HK-2 (cell line): ENCODE results near the gene RBFOX1.

Experiments
- DNase-seq: peaks from one replicate; pipeline ENCODE4 v3.0.0-alpha.2; 2018; ENCODE audit not compliant: unreplicated experiment

RBFOX1 gene

DNA sequence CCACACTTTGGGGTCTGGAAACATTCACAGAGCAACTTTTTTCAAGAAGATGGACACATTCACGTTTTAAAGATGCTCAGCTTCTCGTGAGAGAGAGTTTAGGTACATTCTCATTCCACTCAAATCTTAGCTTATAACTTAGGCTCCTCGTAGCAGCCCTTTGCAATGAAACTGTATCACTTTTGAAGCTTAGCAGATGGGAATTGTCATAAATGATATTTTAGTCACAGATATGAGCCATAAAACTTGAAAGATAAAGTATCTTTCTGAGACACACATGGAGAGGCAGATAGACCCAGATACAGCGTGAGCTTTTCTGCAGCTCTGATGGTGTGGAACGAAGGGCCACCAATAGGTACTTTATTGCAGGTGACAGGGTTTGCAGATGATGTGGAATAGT is 41.1 kb downstream of the RBFOX1 start:
- no peak for DNase-seq

DNA sequence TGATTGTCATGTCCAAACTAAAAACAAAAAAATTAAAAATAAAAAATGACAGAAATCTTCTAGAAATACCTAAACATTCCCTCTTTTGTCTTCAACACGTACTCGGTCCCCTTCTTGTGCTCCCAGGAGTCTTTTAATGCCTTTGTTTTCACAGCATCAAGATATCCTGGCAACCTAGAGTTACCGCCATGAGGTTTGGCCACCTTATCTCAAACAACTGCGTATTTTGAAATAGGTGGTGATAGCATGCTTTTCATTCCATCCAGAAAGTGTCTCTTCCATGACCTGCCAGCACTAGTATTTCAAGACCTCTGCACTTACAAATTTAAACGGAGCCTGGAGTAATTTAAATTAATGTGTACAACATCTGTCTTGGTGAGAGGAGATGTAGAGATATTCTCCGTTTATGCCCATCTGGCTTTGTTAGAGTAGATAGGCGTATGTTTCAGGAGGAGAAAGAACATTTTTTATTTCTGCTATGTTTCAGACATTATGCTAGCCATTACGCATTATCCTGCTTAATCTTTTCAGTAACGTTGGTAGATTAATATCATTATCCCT is 42.0 kb downstream of the RBFOX1 start:
- no peak for DNase-seq

DNA sequence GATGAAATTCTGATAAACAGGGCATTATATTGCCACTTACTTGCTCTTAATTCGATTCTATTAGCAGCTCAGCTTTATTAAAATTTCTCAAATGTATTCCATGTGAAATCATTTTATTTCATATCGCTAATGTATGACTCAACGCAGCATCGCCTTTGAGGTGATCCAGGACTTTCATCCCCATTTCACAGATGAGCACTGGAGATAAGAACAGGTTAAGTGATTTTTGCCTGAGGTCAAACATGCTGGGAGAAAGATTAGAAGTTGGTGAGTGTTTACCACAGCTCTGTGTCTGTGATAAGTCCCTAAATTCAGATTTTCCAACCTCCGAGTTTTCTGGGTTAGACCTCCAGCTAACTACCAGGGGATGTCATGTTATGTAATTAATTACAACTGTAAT is 43.6 kb downstream of the RBFOX1 start:
- DNase-seq = no peak

DNA sequence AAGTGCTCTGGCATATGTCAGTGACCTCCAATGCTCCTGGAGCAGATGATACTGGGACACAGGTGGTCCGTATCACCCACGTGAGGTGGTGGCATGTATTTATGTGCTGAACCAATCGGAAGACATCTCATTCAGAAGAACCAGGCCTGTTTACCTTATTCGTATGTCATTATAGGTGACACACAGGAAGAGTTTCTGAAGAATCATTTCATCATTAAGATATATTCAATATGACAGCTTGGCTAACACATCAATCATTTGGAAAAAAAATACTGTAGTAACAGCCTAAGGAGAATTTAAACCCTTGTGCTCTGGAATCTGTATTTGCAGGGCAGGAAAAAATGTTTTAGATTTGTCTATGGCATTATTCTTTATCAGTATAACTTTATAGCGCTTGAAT is 44.6 kb downstream of the RBFOX1 start:
- no peak for DNase-seq

DNA sequence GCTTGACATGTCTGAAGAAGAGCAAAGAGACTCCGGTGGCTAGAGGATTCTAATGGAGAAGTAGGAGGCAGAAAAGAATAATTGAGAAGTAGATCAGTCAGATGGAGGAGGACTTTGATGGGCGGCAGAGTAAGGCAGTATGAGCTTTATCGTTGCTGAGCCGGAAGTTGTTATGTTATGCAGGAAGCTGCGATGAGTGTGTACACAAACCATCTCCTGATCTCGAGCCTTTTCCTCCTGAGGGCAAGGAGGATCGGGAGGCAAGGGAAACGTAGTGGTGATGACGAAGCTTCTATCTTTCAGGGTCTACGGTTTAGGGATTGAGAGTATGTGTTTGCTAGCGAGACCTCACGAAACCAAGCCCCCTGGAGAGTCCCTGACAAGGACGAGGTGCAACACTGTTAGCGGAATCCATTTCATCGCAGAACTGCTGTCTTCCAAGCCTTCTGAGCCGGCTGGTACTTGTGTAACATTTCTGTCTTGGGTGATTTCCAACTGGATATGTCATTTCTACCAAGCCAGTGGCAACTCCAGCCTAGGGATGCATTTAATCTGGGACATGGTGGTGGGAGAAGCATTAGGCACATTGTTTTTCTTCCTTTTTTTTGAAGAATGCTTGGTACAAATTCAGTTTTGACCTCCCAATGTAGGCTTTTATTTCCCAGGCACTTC is 45.5 kb downstream of the RBFOX1 start:
- no peak for DNase-seq

DNA sequence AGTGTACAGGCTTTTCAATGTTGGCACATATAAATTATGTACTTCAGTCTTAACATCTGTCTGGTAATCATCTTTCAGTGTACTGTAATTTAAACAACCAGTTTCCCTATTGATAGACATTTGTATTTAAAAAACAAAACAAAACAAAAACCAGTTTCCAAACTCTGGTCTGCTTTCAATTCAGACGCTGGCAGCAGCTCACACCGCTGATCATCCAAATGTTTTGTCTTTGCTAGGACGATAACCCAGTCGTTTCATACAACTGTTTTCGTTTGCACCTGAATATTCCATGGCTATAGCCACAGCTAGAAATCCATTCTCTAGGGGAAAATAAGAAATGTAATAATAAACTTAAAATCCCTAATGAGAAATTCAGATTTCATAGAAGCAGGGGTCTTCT is 47.8 kb downstream of the RBFOX1 start:
- DNase-seq = no peak

DNA sequence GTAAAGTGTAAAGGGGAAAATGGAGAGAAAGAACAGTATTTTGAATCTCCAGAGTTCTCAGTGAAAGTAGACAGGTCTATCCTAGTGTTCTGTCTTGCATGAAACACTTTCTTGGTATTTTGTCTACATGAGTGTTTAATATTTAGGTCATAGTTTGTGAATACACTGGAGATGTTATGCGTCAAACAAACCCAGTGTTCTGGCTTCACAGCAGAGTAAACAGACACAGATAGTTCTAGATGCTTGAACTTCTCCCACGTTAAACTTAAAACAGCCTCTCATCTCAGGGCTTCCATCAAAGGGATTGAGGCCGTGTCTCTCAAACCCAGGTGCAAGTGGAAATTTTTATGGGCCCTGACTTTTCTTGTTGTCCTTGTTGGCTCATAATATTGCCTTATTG is 48.3 kb downstream of the RBFOX1 start:
- DNase-seq = no peak

DNA sequence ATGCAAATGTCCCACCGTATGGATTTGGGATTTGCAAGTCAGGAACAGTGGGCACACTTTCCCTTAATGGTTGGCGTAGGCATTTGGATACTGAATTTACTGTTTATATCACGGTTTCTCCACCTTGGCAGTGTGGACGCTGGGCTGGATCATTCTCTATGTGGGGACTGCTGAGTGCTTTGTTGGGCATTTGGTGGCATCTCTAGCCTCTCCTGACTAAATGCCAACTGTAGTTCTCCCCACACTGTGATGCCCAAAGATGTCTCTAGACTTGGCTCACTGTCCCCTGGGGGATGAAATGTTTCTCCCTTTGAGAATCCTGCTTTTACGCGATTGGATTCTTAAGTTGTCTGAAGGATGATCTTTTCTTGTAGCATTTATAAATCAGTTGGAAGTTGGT is 49.0 kb downstream of the RBFOX1 start:
- no peak for DNase-seq

DNA sequence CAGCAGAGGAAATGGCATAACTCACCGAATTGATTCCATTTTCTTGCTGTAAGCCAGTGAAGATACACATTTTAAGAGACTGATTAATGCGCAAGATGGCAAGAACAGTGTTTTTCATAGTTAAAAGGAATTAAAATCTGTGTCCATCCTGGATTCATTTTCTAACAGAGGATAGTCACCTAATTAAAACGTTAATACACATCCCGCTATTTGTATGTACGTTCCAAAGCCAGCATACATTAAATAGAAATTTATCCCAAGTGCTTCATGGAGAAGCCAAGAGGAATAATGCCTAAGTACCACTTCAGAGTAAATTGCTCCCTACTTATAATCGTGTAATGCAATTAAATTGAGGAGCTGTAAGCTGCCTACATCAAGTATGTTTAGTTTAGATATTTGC is 49.9 kb downstream of the RBFOX1 start:
- DNase-seq = no peak

DNA sequence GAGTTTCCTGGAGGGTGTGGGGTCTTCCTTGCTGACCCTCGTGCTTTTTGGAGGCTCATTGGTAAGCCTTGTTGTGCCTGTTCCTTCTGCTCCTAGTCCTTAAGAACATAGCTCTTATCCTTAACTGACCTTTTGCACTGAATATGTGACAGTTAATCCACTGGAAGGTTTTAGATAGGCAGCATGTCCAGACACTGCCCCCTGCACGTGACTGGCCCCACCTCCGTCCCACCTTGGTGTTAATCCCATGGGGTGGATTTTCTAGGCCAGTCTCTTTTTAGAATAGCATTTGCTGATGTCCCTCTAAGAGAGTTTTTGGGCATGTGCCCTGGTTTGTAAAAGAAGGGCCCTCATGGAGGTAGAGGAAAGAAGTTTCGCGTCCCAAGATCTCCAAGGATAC is 58.3 kb downstream of the RBFOX1 start:
- DNase-seq = no peak

DNA sequence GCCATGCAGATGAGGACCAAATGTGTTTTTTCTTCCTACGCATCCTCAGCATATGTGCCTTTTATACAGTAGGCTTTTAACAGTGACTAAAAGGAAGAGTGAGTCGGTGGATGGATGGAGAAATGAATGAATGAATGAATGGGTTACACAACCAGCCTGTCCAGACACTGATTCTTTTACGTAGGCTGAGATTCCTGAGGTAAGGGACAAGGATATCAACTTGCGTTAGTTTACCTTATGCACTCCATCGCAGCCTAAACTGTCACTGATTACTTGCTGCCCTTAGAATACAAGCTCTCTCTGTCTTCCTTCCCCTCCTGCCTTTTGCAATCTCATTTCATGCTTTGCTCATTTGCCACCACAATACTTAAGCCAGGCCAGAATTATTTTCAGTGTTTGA is 59.0 kb downstream of the RBFOX1 start:
- DNase-seq = no peak

DNA sequence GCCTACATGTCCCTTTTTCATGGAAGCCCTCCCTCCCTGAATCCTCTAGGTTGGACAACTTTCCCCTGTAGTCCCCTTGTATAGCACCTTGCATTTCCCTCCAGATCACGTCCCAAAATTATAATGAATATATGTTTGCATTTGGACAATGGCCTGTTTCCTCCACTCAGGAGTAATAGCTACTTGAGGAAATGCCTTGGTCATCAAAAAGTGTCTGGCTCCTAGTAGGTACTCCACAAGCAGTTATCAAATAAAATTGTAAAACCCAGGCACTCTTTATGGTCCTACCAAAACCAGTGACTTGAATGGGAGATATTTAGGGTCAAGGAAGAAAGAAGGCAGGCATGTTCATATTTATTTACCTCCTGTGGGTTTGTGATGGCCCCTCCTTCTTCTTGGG is 59.6 kb downstream of the RBFOX1 start:
- DNase-seq = no peak

DNA sequence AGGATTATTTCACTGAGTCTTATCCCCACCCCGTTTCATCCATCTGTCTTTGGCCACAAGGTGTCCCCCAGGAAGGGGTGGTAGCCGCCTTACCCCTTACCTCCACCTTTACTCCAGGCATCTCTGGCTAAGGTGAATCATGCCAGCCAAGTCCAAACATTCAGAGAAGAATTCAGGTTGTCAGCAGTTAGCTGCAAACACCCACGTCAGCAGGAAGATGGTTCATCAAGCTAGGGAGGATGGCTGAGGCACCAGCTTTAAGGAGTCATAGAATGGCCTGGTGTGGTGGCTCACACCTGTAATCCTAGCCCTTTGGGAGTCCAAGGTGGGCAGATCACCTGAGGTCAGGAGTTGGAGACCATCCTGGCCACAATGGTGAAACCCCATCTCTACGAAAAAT is 61.0 kb downstream of the RBFOX1 start:
- DNase-seq = no peak

DNA sequence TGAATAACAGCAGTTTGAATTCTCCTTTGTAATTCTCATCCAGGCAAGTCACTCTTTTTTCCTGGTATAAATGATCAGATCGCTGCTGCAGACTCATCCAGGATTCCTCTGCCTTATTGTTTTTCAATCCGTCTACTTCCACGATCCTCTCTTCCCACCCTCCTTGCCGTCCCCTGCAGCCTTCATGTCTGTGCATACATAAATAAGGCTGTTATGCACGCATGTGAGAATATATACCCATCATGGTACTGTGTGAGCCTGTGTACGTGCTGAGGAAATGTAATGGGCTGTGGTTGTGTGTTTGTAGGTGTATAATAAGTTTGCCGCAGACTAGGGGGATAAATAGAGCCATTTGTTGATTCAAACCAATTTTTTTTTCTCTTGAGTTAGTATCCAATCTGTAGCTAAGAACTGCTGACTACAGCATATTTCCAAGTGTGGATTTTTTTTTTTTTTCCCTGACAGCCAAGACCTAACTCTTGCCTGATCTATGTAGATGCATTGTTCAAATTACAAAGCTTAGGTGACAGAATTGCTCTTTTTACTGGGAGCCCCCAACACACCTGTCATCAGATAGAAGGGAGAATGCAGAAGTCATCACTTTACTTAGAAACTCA is 62.2 kb downstream of the RBFOX1 start:
- no peak for DNase-seq

DNA sequence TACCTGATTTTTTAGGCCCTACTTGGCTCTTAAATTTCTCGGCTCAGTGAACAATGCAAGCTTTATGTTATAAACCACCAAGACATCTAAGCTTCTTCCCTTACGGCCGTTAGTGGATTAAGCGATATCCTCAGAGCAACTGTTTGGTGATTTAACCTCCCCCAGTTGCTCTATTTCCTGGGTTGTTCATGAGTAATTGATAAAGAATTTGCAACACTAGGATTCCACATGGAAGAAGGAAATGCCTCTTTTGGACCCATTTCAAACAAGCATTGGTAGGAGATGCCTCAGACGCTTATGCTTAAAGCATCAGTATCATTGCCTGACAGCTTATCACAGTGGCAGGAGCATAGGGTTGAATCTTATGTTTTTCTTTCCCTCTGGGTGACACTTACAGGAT is 65.3 kb downstream of the RBFOX1 start:
- no peak for DNase-seq

DNA sequence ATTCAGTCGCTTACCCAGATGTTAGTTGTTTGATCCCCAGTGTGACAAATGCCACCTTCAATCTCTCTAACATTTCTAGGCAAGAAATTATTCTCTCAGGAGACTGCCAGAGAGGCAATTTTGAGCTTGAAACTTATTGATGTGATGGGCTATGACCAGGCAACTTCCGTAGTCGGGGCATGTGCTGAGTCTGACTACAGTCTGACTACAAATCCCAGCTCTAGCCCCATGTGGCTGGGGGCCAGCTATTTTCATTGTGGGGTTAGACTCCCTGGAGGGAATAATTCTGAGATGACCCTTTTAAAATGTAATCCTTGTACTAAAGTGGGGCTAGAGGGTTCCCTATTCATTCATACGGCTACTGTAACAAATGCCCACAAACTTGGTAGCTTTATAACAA is 65.9 kb downstream of the RBFOX1 start:
- DNase-seq = no peak

DNA sequence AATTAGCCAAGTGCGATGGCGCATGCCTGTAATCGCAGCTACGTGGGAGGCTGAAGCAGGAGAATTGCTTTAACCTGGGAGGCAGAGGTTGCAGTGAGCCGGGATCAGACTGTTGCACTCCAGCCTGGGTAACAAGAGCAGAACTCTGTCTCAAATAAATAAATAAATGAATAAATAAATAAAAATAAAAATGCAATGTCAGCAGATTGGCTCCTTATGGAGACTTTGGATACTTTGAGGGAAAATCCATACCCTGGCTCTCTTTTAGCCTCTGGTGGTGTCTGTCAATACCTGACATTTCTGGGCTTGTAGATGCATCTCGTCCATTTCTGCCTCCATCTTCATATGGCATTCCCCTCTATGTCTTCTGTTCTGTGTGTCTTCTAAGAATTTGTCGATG is 66.7 kb downstream of the RBFOX1 start:
- DNase-seq = no peak

DNA sequence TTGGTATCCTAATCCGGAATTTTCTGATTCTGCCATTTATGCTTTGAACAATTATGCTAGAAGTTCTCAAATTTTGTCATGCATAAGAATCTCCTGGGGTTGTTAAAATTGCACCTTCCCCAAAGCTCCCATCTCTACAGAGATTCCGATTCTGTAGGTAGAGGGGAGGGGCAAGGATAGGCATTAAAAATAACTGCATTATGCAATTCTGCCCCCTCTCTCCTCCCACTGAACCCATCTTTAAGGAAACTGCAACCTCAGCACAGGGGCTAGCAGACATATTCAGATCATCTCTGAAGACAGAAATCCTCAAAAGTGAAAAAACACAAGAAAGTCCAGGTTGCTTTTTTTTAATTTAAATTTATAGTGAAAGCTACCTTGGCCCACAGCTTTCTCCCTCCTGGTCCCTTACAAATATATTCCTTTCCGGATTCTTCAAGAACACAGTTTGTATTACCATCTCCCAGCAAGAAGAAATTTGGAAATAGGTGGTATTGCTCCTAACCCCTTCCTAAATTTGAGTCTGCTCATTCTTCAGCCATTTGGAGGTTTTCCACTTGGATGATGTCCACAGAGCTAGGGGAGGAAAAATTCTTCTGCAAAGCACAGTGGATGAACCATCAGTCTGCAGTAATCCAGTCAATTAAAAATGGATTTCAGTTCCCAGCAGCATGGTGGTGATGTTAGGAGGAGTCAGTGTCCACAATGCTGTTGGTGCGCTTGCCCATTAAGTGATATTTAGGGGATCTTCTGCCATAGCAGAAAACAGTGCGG is 67.7 kb downstream of the RBFOX1 start:
- DNase-seq = no peak

DNA sequence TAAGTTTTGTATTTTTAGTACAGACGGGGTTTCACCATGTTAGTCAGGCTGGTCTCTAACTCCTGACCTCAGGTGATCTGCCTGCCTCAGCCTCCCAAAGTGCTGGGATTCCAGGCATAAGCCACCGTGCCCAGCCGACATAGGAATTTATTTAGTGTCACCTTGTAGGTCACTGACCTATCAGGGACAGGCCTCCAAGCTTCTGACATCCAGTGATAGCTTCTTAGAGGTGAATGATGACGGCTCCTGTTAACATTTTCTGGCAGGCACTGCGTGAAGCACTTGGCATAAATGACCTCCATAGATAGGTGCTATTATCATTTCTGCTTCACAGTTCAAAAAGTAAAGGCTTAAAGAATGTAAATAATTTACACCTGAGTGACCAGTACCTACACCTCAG is 71.6 kb downstream of the RBFOX1 start:
- no peak for DNase-seq

DNA sequence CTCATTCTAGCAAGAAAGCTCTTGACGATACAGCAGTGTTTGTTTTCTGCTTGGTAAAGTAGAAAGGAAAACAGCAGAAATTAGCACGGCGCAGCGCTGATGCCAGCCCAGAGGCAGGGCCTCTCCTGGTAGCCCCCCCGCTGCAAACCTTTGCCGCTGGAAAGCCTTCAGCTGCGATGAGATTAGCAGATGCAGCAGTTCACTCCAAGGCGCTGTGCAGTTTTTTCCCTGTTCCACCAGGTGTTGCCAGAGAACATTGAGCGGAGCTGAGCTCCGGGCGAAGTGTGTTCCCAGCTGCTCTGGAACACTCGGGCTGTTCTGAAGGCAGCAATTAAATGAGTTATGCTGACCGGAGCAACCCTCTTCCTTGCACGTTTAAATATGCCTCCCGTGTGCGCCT is 72.5 kb downstream of the RBFOX1 start:
- DNase-seq = no peak

DNA sequence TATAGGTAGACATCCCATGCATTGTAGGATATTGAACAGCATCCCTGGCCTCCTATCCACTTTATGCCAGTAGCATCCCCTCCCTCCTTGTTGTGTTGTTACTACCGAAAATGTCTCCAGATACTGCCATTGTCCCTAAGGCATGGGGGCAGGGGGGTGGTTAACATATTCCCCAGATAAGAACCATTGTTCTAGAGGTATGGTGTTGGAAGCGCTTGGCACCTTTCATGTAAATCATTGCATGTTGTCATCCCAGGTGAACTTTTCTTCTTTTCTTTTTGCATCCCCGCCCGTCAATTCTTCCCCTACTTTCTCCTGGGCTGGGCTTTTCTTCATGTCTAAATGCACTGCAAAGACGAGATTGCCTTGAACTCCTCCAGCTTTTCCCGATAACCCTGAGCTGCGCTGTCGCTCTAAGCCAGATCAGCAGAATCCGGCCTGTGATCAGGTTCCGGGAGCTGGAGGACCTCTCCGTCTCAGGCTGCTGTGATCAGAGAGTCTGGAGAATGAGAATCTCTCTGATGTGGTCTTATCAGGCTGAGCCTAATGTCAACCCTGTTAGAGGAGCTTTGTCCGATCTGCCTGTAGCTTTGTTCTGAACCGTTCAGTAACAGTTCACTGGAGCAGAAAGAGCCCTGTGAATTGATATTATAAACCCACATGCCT is 76.2 kb downstream of the RBFOX1 start:
- no peak for DNase-seq

DNA sequence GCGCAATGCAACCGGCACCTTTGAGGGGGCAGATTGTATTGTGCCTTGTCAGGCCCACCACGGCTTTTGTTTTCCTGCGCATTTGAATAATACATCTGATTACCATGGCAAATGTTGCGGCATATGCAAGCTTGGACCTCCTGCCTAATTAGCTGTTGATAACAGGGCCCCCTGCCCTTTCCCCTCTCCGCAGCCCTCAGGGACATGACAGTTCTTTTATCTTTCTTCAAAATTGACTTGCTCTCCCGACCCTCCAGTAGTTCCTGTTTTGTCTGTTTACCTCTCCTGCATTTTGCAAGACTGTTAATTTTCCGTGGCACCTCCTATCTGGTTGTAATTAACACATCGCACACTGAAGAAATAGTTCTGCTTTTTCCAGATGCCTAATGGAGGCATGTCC is 86.8 kb downstream of the RBFOX1 start:
- DNase-seq = no peak
